Activated gamma-delta T cell treated with anti-CD3 and anti-CD28 coated beads, Interleukin-2, amount 50 U/mL, for 16 hours (primary cell): ENCODE measurements around the gene DMBX1.

Source experiments
- DNase-seq: peaks from one replicate; pipeline ENCODE4 v3.0.0-alpha.2; 2020; ENCODE audit warnings: low read depth

DMBX1 gene

GRCh38 chr1:46483589-46483988 lies 6.0 kb upstream of the DMBX1 start:
- DNase-seq: no peak

- DNase-seq: no peak
These were observed 4.7 kb upstream of the DMBX1 start for GRCh38 chr1:46484783-46485490.

- DNase-seq: no peak
These were observed 3.8 kb upstream of the DMBX1 start for GRCh38 chr1:46485564-46486431.

- no peak for DNase-seq
These were observed 3.1 kb upstream of the DMBX1 start for GRCh38 chr1:46486432-46487015.

- DNase-seq: no peak
These were observed 1.8 kb upstream of the DMBX1 start for GRCh38 chr1:46487818-46488218.

- no peak for DNase-seq
These were observed 1.1 kb upstream of the DMBX1 start for GRCh38 chr1:46488343-46489168.

GRCh38 chr1:46489169-46489637 lies 433 bp upstream of the DMBX1 start:
- DNase-seq: no peak

GRCh38 chr1:46490406-46490655 lies 695 bp downstream of the DMBX1 start:
- no peak for DNase-seq

- DNase-seq: no peak
These were observed 1.2 kb downstream of the DMBX1 start for GRCh38 chr1:46490656-46491442.

GRCh38 chr1:46491443-46492268 lies 2.0 kb downstream of the DMBX1 start:
- no peak for DNase-seq

GRCh38 chr1:46492269-46492853 lies 2.7 kb downstream of the DMBX1 start:
- DNase-seq: no peak

GRCh38 chr1:46492871-46493270 lies 3.2 kb downstream of the DMBX1 start:
- DNase-seq: no peak

GRCh38 chr1:46493316-46494032 lies 3.8 kb downstream of the DMBX1 start:
- DNase-seq: no peak

- DNase-seq: no peak
These were observed 5.3 kb downstream of the DMBX1 start for GRCh38 chr1:46494910-46495309.

- no peak for DNase-seq
These were observed 6.1 kb downstream of the DMBX1 start for GRCh38 chr1:46495778-46496177.

- no peak for DNase-seq
These were observed 6.9 kb downstream of the DMBX1 start for GRCh38 chr1:46496505-46496904.

GRCh38 chr1:46497020-46497419 lies 7.4 kb downstream of the DMBX1 start:
- DNase-seq: no peak

GRCh38 chr1:46497665-46498064 lies 8.0 kb downstream of the DMBX1 start:
- no peak for DNase-seq

GRCh38 chr1:46501528-46501927 lies 11.9 kb downstream of the DMBX1 start:
- no peak for DNase-seq

- no peak for DNase-seq
These were observed 13.8 kb downstream of the DMBX1 start for GRCh38 chr1:46503421-46503820.
